H9 (cell line): ENCODE results near the gene CATSPERB. TPM values are rescaled to one million over a fixed set of nuclear protein-coding genes. Genes with fewer than 3 reads are reported as not detected.

ENCODE experiments used
- DNase-seq: peaks from one replicate; pipeline ENCODE4 v3.0.0-alpha.2; 2017
- H2AFZ ChIP-seq: one replicate; pipeline ENCODE4 v1.6.1; 2013; ENCODE audit warnings: mild to moderate bottlenecking, low read length, control low read depth, moderate library complexity
- H2AK5ac ChIP-seq: 2 replicates; pipeline ENCODE4 v1.6.1; 2013; ENCODE audit warnings: low read length, control low read depth, mixed read lengths; ENCODE audit not compliant: insufficient read length
- H2BK120ac ChIP-seq: one replicate; pipeline ENCODE4 v1.6.1; 2013; ENCODE audit warnings: low read depth, mild to moderate bottlenecking, low read length, control low read depth, inconsistent platforms; ENCODE audit not compliant: poor library complexity, severe bottlenecking
- H2BK12ac ChIP-seq: 2 replicates; pipeline ENCODE4 v1.6.1; 2013; ENCODE audit warnings: low read length, control low read depth, mixed read lengths, low read depth; ENCODE audit not compliant: insufficient read length
- H2BK15ac ChIP-seq: 2 replicates; pipeline ENCODE4 v1.6.1; 2013; ENCODE audit warnings: low read depth, low read length, control low read depth
- H2BK20ac ChIP-seq: one replicate; pipeline ENCODE4 v1.6.1; 2013; ENCODE audit warnings: low read depth, mild to moderate bottlenecking, low read length, control low read depth, inconsistent platforms; ENCODE audit not compliant: poor library complexity, severe bottlenecking
- H2BK5ac ChIP-seq: 2 replicates; pipeline ENCODE4 v1.6.1; 2013; ENCODE audit warnings: low read length, control low read depth, mixed read lengths; ENCODE audit not compliant: insufficient read length
- H3K14ac ChIP-seq: 2 replicates; pipeline ENCODE4 v1.6.1; 2013; ENCODE audit warnings: low read length, control low read depth; ENCODE audit not compliant: insufficient read depth
- H3K18ac ChIP-seq: 2 replicates; pipeline ENCODE4 v1.6.1; 2013; ENCODE audit warnings: low read depth, mild to moderate bottlenecking, mixed read lengths, low read length, control low read depth; ENCODE audit not compliant: insufficient read length
- H3K23ac ChIP-seq: 2 replicates; pipeline ENCODE4 v1.6.1; 2013; ENCODE audit warnings: low read length, control low read depth, mixed read lengths, low read depth; ENCODE audit not compliant: insufficient read length
- H3K23me2 ChIP-seq: 2 replicates; pipeline ENCODE4 v1.6.1; 2013; ENCODE audit warnings: low read depth, mild to moderate bottlenecking, mixed read lengths, low read length, control low read depth; ENCODE audit not compliant: insufficient read length, poor library complexity, severe bottlenecking
- H3K27ac ChIP-seq: 2 replicates; pipeline ENCODE4 v1.5.1; 2013; ENCODE audit warnings: low read length, control low read depth, mixed read lengths, low read depth; ENCODE audit not compliant: insufficient read length
- H3K27me3 ChIP-seq: 2 replicates; pipeline ENCODE4 v1.6.1; 2013; ENCODE audit warnings: low read length, control low read depth, inconsistent platforms; ENCODE audit not compliant: insufficient read depth
- H3K4ac ChIP-seq: 2 replicates; pipeline ENCODE4 v1.6.1; 2013; ENCODE audit warnings: low read depth, mild to moderate bottlenecking, control low read depth, inconsistent platforms, low read length, moderate library complexity
- H3K4me1 ChIP-seq: 2 replicates; pipeline ENCODE4 v1.6.1; 2013; ENCODE audit warnings: low read length, control low read depth, inconsistent platforms; ENCODE audit not compliant: insufficient read depth
- H3K4me2 ChIP-seq: 2 replicates; pipeline ENCODE4 v1.6.1; 2013; ENCODE audit warnings: low read length, control low read depth, mixed read lengths; ENCODE audit not compliant: insufficient read length, insufficient read depth
- H3K56ac ChIP-seq: 2 replicates; pipeline ENCODE4 v1.6.1; 2013; ENCODE audit warnings: low read depth, mild to moderate bottlenecking, mixed read lengths, low read length, control low read depth; ENCODE audit not compliant: insufficient read length
- H3K79me1 ChIP-seq: 2 replicates; pipeline ENCODE4 v1.6.1; 2013; ENCODE audit warnings: low read depth, mild to moderate bottlenecking, moderate library complexity, low read length, control low read depth, inconsistent platforms; ENCODE audit not compliant: insufficient read depth, poor library complexity, severe bottlenecking
- H3K79me2 ChIP-seq: 2 replicates; pipeline ENCODE4 v1.6.1; 2013; ENCODE audit warnings: low read length, control low read depth, inconsistent platforms; ENCODE audit not compliant: insufficient read depth
- H3K9ac ChIP-seq: 2 replicates; pipeline ENCODE4 v1.6.1; 2013; ENCODE audit warnings: low read length, control low read depth, mixed read lengths; ENCODE audit not compliant: insufficient read length; ENCODE audit errors: extremely low read depth
- H3K9me3 ChIP-seq: one replicate; pipeline ENCODE4 v1.6.1; 2013; ENCODE audit warnings: low read depth, low read length, inconsistent platforms; ENCODE audit not compliant: control insufficient read depth
- H3T11ph ChIP-seq: one replicate; pipeline ENCODE4 v1.6.1; 2013; ENCODE audit warnings: mild to moderate bottlenecking, low read length, control low read depth, inconsistent platforms
- H4K20me1 ChIP-seq: one replicate; pipeline ENCODE4 v1.6.1; 2013; ENCODE audit not compliant: control insufficient read depth, insufficient read length, insufficient read depth
- H4K5ac ChIP-seq: 2 replicates; pipeline ENCODE4 v1.6.1; 2013; ENCODE audit warnings: low read depth, mild to moderate bottlenecking, mixed read lengths, low read length, control low read depth; ENCODE audit not compliant: insufficient read length
- H4K8ac ChIP-seq: replicated peaks from 2 replicates; pipeline ENCODE4 v1.6.1; 2013; ENCODE audit warnings: low read length, control low read depth, mixed read lengths, low read depth; ENCODE audit not compliant: insufficient read length
- H4K91ac ChIP-seq: 2 replicates; pipeline ENCODE4 v1.6.1; 2013; ENCODE audit warnings: low read depth, mild to moderate bottlenecking, moderate library complexity, mixed read lengths, low read length, control low read depth; ENCODE audit not compliant: insufficient read length
- H3K27ac Mint-ChIP-seq, 3 experiments: 2 replicates in 2 of 3; 3 replicates in 1 of 3; pipeline ENCODE4 v1.8.0; 2020 to 2021; ENCODE audit warnings: mixed read lengths in 3 of 3, mild to moderate bottlenecking in 1 of 3, moderate library complexity in 1 of 3
- H3K27me3 Mint-ChIP-seq: 2 replicates; pipeline ENCODE4 v1.8.0; 2021; ENCODE audit warnings: low read depth, mild to moderate bottlenecking, moderate library complexity, mixed read lengths
- H3K36me3 Mint-ChIP-seq, 3 experiments: 2 replicates in 2 of 3; 3 replicates in 1 of 3; pipeline ENCODE4 v1.8.0; 2020 to 2021; ENCODE audit warnings: low read depth in 3 of 3, mixed read lengths in 3 of 3; ENCODE audit not compliant: insufficient read depth in 1 of 3
- H3K4me1 Mint-ChIP-seq, 2 experiments: 2 replicates each; pipeline ENCODE4 v1.8.0; 2020; ENCODE audit warnings: mixed read lengths in 2 of 2
- H3K4me3 Mint-ChIP-seq, 2 experiments: 2 replicates in 1 of 2; 3 replicates in 1 of 2; pipeline ENCODE4 v1.8.0; 2020 to 2021; ENCODE audit warnings: mild to moderate bottlenecking in 2 of 2, mixed read lengths in 2 of 2, moderate library complexity in 1 of 2
- H3K9me3 Mint-ChIP-seq, 2 experiments: 2 replicates in 1 of 2; 3 replicates in 1 of 2; pipeline ENCODE4 v1.8.0; 2020; ENCODE audit warnings: mild to moderate bottlenecking in 2 of 2, mixed read lengths in 2 of 2, moderate library complexity in 1 of 2
- CTCF ChIP-seq: fragments of 200-600 bp; sonication (generic); conservative IDR thresholded peaks from 3 replicates; pipeline ENCODE4 v1.8.0; 2021; ENCODE audit warnings: antibody characterized with exemption, mild to moderate bottlenecking
- WGBS: extraction: QIAGEN DNeasy Blood & Tissue Kit; methylation state at CpG from one replicate; pipeline ENCODE4 v1.1.7; 2013; ENCODE audit warnings: missing lambda C conversion rate, low lambda C conversion rate, mixed read lengths; ENCODE audit not compliant: insufficient read length; ENCODE audit errors: extremely low coverage; 5-methylcytosine and 5-hydroxymethylcytosine counted together
- total RNA-seq: library from RNA; stranded (reverse); gene quantifications from 2 replicates; pipeline ENCODE4 v1.2.1, GENCODE V29; 2021

Gene CATSPERB
- total RNA-seq, 1 experiment from 2014 or later: 0.48 TPM

- Histone ChIP-seq H3K9me3 (no peaks in the 10 kb centered on the region), H2BK12ac (no peak overlapping the region), H3T11ph (no peak overlapping the region), H3K23me2 (no peaks in the 10 kb centered on the region), H2AFZ (no peak overlapping the region), H3K27ac (no peak overlapping the region), H3K9ac (no peak overlapping the region), H3K79me1 (no peaks in the 10 kb centered on the region), H3K18ac (no peak overlapping the region), H3K14ac (no peak overlapping the region), H3K4me1 (no peaks in the 10 kb centered on the region), H2BK120ac (no peak overlapping the region), H3K27me3 (no peaks in the 10 kb centered on the region), H2BK20ac (no peak overlapping the region), H3K4me2 (no peak overlapping the region), H3K79me2 (no peaks in the 10 kb centered on the region), H4K91ac (no peak overlapping the region), H4K5ac (no peak overlapping the region), H3K4ac (no peak overlapping the region), H2AK5ac (no peak overlapping the region), H2BK15ac (no peak overlapping the region), H3K56ac (no peak overlapping the region), H2BK5ac (no peak overlapping the region), H3K23ac (no peak overlapping the region), H4K8ac (no peak overlapping the region), H4K20me1 (no peaks in the 10 kb centered on the region)
- no peaks in the 10 kb centered on the region for H3K36me3 Mint-ChIP-seq
- no CpG with 5 or more reads among the region's 3 CpGs for WGBS
- peaks cover 2% of the 10 kb centered on the region; the same call in 1 of the 2 replicates for H3K27me3 Mint-ChIP-seq
- no peak for TF ChIP-seq CTCF
- no peak overlapping the region for H3K27ac Mint-ChIP-seq
- no peak for DNase-seq
- no peak overlapping the region for H3K4me3 Mint-ChIP-seq
- H3K4me1 Mint-ChIP-seq: no peaks in the 10 kb centered on the region
- no peaks in the 10 kb centered on the region for H3K9me3 Mint-ChIP-seq
Measured at GRCh38 chr14:91729756-91730155, 2.1 kb downstream of the CATSPERB start.
